CD4-positive, alpha-beta T cell treated with Interleukin-21 for 1 hour (primary cell): ENCODE data around the gene YBX1.

Source experiments
- DNase-seq: peaks from one replicate; pipeline ENCODE4 v3.0.0-alpha.2; 2020

The YBX1 gene

DNA sequence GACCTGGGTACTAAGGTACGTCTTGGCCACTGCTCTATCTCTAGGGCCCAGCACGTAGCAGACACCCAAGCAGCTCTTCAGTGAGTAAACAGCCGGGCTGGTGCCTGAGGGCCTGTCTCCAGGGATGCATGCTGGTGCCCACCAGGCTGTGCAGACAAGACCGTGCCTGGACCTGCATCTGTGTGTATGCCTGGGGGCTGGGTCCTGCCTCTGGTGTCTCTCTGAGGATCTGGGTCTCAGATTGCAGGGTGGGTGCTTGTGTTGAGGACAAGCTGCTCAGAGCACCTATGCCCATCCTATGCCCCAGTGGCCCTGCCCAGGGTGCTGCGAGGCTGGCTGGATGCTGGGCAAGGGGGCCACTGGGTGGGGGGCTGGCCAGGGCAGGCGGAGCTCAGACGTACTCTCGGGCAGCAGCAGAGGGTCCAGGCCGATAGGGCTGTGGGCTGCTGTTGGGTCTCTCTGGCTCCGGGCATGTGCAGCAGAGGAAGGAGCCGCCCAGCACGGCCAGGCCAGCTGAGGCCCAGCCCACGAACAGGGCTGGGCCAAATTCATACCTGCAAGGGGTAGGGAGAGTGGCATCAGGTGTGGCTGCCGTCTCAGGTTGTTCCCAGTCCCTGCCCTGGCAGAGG lies 53.4 kb downstream of the YBX1 start:
- DNase-seq: no peak

DNA sequence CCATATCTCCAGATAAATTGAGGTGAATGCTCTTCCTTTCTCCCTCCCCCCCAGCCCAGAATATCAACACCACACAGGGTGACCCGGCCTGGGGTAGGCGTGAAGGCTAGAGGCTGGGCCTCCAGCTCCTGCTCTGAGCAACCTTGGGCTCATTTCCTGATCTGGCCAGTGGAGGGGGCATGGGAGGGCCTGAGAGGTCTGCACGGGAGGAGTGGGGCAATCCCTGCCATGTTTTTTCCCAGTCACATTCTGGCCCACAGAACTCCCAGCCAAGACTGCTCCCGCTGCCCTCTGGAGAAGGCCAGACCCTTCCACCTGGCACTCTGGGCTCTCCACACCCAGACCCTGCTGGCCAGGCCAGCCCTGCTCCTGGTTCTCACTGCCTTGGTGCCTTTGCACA lies 53.9 kb downstream of the YBX1 start:
- no peak for DNase-seq

DNA sequence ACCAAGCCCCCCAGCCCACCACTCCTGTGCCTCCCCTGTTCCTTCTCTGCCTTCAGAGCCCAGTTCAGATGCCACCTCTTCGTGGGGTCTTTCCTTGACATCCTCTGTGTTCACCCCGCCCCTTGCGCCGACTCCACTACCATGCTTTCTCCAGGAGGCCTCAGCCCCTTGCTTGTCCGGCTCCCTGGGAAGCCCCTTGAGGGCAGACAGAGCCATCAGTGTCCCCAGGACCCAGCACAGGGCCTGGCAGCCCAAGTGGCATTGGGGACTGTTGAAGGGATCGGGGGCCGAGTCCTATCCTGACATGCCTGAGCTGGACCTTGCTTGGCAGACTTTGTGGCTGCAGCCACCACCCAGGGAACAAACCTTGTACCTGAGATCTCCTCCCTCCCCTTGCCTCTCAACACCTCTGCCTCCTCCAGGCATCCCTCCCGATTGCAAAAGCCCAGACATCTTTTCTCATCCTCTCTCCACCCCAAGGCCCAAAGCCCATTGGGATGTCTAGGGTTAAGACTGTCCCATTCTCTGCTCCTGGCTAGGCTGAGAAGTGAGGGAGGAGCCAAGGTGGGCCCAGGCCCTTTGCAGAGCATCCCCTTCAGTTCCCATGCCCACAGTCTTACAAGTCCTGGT lies 54.5 kb downstream of the YBX1 start:
- no peak for DNase-seq

DNA sequence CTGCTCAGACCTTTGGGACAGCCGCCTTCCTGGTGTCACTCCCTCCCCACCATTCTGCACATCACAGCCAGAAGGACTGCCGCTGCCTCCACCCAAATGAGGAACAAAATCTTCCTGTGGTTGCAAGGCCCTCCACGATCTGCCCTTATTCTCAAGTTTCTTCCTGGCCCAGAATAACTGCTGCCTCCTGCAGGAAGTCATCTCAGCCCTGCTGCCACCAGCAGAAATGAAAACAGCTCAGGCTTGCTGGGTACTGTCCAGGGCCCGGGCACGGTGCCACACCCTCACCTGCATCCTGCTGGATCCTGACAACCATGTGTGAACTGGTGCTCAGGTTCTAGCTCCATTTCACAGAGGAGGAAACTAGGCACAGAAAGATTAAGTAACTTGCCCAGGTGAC lies 55.0 kb downstream of the YBX1 start:
- DNase-seq: peak; percentile 16

DNA sequence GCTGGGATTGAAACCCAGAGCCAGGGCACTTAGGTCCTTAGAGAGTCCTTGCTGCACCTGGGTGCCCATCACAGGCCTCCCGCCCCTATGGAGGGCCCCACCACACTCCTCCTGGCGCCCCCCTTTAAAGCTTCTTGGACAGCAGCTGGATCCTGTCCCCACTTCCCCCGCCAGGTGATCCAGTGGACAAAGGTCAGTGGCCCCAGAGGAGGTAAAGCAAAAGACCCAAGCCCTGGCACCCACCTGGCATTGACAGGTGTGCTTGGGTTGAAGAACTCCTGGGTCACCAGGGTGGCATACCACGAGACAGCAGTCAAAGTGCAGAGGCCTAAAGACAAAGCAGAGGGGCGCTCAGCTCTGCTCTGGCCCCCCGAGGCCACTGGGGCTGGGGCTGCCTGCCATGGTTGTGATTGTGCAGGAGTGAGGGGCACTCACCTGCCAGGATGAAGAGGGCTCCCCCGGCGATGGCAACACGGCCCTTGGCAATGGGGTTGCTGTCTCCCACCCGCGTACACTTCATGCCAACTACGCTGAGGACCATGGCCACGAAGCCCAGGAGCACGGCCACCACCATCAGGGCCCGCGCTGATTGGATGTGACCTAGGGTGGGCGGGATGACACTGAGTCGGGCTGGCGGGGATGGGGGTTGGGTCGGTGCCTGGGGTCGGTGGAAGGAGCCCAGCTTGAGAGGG lies 55.9 kb downstream of the YBX1 start:
- no peak for DNase-seq

DNA sequence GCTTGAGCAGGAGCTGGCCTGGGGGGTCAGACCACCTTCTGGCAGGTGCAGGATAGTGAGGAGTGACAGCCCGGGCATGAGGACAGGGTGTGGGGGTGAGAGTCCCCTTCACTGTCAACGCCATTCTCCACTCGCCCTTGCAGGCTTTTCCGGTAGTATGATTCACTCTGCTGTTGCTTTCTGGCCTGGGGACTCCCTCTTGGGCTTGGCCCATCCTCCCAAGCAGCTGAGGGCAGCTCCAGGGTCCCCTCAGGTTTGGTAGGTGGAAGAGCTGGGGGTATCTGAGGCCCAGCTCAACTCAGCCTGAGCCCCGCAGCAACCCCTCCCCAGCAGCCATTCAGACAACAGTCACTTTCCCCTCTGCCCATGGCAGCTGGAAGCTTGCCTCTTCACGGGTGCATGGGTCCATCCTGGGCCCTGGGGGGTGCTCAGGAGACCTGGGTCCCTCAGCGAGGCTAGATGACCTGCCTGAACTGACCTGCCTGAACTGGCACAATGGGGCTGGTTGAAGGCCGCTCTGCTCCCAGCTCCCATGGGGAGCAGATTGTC lies 56.5 kb downstream of the YBX1 start:
- no peak for DNase-seq

DNA sequence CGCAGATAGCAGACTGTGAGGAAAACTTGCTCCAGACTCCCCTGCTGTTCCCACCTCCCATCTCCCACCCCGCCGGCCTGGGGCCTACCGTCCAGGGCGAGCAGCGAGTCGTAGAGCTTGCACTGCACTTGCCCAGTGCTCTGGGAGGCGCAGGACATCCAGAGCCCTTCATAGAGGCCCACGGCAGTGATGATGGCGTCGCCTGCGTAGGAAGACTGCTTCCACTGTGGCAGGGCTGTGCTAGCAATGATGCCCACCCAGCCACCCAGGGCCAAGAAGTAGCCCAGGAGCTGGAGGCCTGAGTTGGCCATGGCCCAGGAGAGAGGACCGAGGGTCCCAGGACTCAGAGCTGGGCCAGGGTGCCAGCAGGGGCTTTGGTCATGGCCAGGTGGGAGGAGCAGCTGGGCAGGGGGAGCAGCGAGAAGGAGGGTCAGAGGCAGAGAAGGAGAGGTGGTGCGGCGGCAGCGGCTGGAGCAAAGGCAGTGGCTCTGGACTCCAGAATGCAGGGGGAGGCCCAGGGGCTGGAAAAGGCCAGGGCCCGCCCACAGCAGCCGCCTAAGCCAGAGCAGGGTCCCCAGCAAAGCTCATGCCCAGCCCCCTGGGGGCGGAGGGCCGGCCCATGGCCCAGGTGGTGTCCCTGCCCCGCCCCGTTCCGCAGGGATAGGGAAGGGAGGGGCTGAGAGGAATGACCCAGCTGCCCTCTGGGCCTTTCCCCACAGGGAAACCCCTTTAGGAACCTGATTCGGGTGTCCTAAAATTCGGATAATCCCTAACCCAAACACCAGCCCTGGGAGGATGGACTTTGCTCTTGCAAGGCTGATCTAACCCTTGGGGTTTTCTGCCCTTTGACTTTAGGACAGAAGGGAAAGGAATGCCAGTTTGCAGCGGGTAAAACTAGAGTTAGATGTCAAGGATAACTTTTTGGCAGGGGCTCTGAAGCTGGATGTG lies 57.8 kb downstream of the YBX1 start, which contains the start of gene CLDN19:
TSS of gene CLDN19 (minus strand) at position 484 of the 948 bp plus-strand sequence. CDS start at position 311, 173 bp downstream.
- no peak for DNase-seq

DNA sequence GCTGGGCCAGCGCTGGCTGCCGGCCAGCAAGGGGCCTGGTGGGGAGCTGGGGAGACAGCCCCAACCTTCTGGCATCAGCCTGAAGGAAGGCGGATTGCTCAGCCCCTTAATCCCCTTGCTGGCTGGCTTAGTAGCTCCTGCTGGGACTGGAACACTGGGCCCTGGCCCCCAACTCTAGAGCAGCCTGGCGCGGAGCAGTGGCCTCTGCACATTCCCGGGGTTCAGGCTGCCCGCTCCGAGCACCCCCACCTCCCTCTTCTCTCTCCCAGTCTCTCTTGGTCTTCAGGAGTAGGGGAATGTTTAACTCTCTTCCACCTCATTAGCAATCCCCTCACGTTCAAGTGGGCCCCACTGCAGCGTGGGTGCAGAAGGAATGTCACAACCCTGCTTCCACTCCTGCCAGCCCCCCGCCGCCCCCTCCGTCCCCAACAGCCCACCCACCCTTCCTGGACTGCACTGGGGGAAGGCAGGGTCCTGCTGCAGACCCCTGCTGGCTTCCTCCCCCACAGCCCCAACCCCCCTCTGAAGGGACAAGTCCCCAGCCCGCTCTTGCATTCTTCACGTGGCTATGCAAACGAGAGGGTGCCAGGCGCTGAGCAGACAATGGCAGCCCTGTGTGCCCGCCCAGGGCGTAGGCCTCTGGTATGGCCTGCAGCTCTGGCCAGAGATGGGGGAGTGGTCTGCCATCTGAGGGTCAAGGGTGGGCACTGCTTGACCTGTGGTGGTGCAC lies 58.8 kb downstream of the YBX1 start:
- DNase-seq: no peak

DNA sequence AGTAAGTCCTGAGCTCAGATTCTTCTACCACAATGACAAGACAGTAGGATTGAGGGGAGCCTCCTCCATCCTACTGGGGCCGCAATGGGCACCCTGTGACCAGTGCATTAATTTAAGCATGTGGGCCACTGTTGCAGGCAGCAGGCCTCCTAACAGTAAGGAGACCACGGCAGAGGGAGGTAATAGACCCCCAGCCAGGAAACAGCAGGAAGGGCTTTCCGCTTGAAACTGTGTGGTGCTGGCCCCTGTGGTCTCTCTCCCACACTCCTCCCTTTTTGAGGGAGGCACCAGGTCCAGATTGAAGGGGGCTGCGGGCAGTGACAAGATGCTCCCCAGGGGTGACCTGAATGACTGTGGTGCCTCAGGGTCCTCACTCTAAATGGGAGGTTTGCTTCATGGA lies 59.5 kb downstream of the YBX1 start:
- DNase-seq: no peak

DNA sequence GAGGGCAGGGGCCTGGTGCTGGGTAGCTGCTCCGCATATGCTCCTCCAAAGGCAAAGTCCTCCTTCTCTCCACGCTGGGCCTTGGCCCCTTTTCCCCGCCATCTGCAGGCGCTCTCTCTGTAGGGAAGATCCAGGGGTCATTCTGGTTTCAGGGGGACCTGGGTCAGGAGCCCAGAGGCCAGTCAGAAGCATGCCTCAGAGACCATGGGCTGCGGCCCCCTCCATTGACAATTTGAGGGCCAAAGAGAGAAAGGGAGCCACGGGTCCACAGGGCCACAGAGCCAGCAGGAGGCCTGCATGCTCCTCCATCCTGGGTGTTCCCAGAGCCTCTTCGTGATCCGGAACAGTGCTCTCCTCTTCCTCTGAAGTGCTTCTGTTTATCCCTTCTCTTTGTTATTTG lies 59.9 kb downstream of the YBX1 start:
- DNase-seq: no peak

DNA sequence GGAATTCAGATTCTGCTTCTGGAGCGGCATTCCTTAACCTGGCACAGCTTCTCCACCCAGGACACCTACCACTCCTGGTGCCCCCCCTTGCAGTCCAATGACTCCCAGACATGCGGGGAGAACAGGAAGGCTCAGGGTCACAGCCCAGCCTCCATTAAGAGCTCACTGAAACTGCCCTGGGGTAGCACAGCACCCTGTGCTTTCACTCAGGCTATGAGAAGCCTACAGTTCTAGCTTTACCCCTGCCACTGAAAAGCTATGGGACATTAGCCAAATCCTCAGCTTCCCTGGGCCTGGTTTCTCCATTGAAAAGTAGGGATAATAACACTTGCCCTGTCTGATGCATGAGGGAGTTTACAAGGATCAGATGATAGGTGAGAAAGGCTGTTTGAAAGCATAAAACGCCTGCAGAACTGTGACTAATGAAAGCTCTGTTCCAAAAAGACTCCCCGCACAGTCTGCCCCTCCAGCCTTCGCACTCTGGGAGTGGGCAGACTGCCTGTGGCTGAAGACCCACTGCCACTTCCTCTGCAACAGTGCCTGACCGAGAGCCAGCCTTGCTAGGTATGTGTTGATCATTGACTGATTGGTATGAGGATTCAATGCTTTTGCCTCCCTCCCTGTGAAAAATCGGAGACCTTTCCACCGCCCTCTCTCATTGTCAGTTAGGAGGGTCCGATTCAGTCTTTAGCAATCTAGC lies 60.5 kb downstream of the YBX1 start:
- DNase-seq: no peak

DNA sequence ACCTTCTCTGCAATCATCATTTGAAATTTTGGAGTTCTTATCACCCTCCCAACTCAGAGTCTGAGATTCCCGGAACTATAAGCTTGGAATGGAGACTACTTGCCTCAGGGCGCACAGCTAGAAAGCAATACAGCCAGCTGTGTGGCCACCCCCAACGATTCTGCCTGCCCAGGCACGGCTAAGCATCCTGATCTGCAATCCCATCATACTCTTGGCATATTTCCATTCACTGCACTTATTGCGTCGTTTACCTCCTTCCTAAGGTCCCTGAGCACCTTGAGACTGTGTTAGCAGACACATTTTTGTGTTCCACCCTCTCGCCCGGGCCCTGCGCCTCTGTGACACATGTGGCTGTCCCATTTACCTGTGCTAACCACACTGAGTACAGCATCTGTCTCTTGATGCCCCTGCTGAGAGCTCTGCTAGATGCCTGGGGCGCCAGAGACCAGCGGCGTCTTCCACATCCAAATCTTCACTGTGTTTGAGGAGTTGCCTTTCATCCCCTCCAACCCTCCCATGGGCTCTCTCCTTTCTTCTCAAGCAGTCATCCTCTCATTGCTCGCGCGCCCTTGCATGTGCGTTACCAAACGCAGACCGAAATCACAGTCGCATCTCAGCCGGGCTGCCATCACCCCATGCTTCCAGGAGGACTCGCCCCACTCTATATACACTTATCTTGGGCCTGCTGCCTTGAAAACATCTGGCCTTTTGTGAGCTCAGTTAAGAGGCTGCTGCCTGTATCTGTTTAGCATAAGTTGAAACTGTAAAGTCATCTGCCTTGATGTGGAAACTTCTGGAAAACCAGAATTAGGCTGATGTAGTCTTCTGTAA lies 61.3 kb downstream of the YBX1 start:
- no peak for DNase-seq

DNA sequence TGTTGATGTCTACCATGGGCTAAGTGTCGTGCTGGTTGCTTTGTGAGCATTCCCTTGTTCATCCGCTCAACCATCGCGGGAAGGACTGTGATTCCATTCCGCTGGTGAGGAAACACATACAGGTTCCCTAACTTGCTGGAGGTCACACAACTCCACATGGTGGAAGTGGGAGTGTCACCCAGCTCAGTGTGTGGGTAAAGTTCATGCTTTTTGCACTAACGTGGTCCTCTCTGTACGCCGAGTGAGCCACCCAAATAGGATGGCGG lies 61.9 kb downstream of the YBX1 start:
- no peak for DNase-seq

DNA sequence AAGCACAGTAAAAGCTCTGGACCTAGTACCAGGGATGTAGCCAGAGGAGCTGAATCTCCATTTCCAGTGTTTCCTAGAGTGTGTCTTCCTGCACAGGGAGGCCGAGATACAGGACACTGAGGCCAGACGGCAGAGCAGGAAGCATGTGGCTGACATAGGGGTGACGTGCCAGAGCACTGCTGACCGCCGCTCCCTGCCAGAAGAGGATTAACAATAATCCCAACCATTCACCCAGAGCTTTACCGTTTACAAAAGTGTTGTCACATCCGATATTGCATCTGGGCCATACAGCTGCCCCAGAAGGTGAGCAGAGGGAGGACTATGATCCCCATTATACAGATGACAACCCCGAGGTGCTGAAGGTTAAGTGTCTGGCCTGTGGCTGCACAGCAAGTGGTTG lies 63.6 kb downstream of the YBX1 start:
- DNase-seq: no peak

DNA sequence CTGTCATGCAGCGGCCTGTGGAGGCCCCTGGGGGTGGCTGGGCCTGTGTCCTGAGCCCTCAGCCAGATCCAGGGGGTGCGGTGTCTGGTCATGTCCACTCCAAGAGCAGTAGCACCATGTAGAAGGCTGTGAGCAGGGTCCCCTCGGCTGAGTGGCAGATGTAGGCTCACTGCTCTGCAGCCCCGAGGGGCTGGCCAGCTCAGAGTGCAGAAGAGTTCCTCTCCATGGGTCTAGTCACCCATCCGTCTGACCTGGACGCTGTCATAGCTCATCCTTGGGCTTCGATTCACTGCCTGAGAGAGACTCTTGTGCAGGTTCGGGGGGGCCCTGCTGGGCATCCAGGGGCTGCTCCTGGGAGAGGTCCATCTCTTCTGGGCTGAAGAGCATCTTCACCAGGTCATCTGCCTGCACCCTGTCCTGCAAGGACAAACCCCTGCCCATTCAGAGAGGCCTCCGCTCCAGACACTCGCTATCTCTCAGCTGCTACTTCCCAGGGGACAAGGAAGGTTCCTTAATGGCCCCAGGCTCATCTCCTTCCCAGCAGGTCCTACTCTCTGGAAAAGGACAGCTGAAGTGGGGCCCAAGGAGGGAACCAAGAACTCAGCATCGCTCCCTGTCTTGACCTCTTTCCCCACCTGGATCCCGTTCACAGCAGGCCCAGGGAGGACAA lies 64.4 kb downstream of the YBX1 start:
- DNase-seq: no peak

DNA sequence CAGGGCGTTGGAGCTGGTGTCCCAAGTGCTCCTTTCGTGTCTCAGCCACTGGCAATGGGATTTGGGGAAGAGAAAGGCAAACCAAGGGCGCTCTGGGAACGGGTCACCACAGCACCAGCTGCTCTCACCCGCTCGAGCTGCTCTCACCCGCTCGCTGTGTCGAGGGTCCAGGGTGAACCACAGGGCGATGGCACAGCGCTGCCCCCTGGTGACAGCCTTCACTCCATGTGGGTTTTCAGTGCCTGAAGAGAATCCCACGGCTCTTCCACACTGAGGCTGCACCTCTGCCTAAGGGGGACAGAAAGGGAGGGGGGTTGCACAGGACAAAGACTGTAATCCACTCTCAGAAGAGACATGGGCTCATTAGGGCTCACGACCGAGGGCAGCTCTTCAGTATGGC lies 64.9 kb downstream of the YBX1 start:
- peak; percentile 45 for DNase-seq

DNA sequence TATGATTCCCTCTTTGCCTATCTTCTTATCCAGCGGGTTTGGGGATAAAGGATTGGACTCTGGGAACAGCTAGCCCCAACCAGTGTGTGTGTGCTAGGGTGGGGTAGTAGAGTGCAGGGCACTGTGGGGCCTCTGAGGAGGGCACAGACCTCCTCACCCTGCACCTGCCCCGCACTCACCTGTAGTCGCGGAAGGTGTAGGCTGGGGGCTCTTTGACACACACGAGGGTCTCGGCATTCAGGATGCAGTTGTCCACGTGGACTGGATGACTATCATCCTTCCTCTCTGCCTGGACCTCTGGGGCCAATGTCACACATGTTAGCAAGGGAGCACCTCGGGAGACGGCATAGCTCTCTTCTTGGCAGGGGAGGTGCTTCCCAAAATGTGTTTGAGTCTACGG lies 65.8 kb downstream of the YBX1 start:
- DNase-seq: no peak

DNA sequence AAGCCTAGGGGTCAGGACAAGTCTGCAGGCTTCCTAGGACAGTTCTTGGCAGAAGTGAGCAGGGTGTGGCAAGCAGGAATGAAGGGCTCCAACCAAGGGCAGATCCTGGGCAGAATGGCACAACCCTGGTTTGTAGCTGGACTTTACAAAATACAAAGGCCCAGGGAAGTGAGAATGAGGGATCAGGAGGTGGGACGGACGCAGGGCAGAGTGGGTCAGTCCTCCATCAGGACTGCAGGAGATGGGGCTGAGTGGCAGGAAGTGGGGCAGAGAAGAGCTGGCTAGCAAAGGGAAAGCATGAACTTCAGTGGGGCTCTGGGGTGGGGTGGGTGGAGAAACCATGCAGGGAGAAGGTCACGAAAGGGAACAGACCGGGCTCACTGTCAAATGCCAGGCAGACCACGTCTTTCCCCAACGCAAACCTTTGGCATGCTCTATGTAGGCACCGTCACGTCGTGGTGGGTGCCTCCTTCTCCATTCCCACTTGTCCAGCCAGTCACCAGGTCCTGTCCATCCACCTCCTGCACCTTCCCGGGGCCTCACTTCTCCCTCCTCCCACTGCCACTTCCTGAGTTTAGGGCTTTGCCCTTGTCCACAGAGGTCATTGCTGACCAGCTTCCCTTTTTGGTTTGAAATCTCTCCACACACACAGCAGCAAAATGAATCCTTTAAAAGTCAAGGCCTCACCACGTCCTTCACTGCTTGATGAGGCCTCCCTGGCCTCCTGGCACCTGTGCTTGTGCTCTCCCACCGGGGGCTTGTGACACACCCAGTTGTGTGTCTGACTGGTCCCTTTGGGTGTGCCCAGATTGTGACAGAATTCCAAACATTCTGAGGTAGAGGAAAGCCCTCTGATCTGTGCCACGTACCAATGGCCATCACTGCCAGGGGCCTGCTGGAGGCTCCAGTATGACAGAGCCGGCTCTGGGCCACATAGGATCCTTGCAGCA lies 66.5 kb downstream of the YBX1 start:
- DNase-seq: no peak

DNA sequence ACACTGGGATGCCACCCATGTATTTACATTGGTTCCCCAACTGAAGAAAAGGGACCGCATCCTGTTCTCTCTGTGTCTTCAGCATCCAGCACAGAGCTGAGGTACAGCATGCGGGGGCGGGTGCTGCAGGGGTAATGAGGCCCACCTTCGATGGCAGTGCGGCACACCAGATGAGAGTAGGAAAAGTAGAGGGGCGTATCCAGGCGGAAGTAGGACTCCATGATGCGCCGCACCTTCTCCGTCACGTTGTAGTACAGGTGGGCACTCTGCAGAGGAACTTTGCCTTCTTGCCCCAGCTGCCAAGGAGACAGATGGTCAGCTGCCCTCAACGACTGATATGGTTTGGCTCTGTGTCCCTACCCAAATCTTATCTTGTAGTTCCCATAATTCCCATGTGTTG lies 67.8 kb downstream of the YBX1 start:
- DNase-seq: no peak
